IMR-90 (cell line): ENCODE measurements around the gene RSU1. TPM values are rescaled to one million over a fixed set of nuclear protein-coding genes. Genes with fewer than 3 reads are reported as not detected.

Source experiments
- ATAC-seq: fragments of 200-7000 bp; cut with Tn5 transposase; 2 replicates; pipeline ENCODE4 v1.9.1; 2020; ENCODE audit warnings: low read depth, mild to moderate bottlenecking, moderate library complexity
- BruUV-seq: library from RNA; stranded (reverse); fragments of 400-500 nt; replicated peaks from 2 replicates; lab custom pipeline; 2021; lab: Mats Ljungman, UMichigan
- CTCF ChIA-PET: fragments of 300-600 bp; formaldehyde crosslinking; extraction: SDS; loops from one replicate; lab custom pipeline; 2021; ENCODE audit warnings: antibody characterized with exemption; lab: Yijun Ruan, JAX
- POLR2A ChIA-PET: fragments of 300-600 bp; sonication (Branson Sonifier 250); formaldehyde crosslinking; loops from one replicate; lab custom pipeline; 2022; ENCODE audit warnings: antibody characterized with exemption; ENCODE audit not compliant: unreplicated experiment; lab: Charles Lee
- DNase-seq: peaks from one replicate; pipeline ENCODE4 v3.0.0; 2013
- H2AFZ ChIP-seq: replicated peaks from 2 replicates; pipeline ENCODE3; 2013; ENCODE audit warnings: low read length, mild to moderate bottlenecking; ENCODE audit not compliant: poor library complexity
- H2AK5ac ChIP-seq: 2 replicates; pipeline ENCODE4 v1.6.1; 2013; ENCODE audit warnings: low read depth, low read length, inconsistent platforms
- H2AK9ac ChIP-seq: replicated peaks from 2 replicates; pipeline ENCODE3; 2013; ENCODE audit warnings: mild to moderate bottlenecking, low read depth, low read length, moderate library complexity; ENCODE audit not compliant: poor library complexity
- H2BK120ac ChIP-seq: 2 replicates; pipeline ENCODE4 v1.6.1; 2013; ENCODE audit warnings: low read depth, low read length, inconsistent platforms
- H2BK15ac ChIP-seq: 3 replicates; pipeline ENCODE4 v1.6.1; 2013; ENCODE audit warnings: low read depth, low read length, inconsistent platforms
- H2BK20ac ChIP-seq: 2 replicates; pipeline ENCODE4 v1.6.1; 2013; ENCODE audit warnings: low read depth, mild to moderate bottlenecking, inconsistent platforms, low read length, moderate library complexity
- H2BK5ac ChIP-seq: 2 replicates; pipeline ENCODE4 v1.6.1; 2013; ENCODE audit warnings: mild to moderate bottlenecking, low read depth, low read length, inconsistent platforms; ENCODE audit not compliant: poor library complexity, severe bottlenecking
- H3K14ac ChIP-seq: replicated peaks from 2 replicates; pipeline ENCODE4 v1.6.1; 2013; ENCODE audit warnings: low read depth, low read length, inconsistent platforms
- H3K18ac ChIP-seq: 2 replicates; pipeline ENCODE4 v1.6.1; 2013; ENCODE audit warnings: low read depth, low read length, control low read depth
- H3K23ac ChIP-seq: 2 replicates; pipeline ENCODE4 v1.6.1; 2013; ENCODE audit warnings: low read depth, low read length, inconsistent platforms
- H3K27ac ChIP-seq: 2 replicates; pipeline ENCODE4 v1.5.1; 2013; ENCODE audit warnings: mild to moderate bottlenecking, control low read depth, low read length; ENCODE audit not compliant: insufficient read depth
- H3K27me3 ChIP-seq: 2 replicates; pipeline ENCODE4 v1.6.1; 2013; ENCODE audit warnings: low read length; ENCODE audit not compliant: control insufficient read depth, insufficient read depth
- H3K36me3 ChIP-seq: 2 replicates; pipeline ENCODE4 v1.6.1; 2013; ENCODE audit warnings: low read length, mixed read lengths; ENCODE audit not compliant: control insufficient read depth, insufficient read depth
- H3K4ac ChIP-seq: 2 replicates; pipeline ENCODE4 v1.6.1; 2013; ENCODE audit warnings: low read depth, low read length, inconsistent platforms
- H3K4me1 ChIP-seq: 2 replicates; pipeline ENCODE4 v1.6.1; 2013; ENCODE audit warnings: low read length, mixed read lengths; ENCODE audit not compliant: control insufficient read depth, insufficient read depth
- H3K4me2 ChIP-seq: 2 replicates; pipeline ENCODE4 v1.6.1; 2013; ENCODE audit warnings: low read depth, mild to moderate bottlenecking, control low read depth, low read length, moderate library complexity
- H3K4me3 ChIP-seq: 2 replicates; pipeline ENCODE4 v1.5.1; 2013; ENCODE audit warnings: low read depth, mild to moderate bottlenecking, control low read depth, low read length, moderate library complexity; ENCODE audit not compliant: insufficient read depth
- H3K56ac ChIP-seq: 2 replicates; pipeline ENCODE4 v1.6.1; 2013; ENCODE audit warnings: low read length, inconsistent platforms; ENCODE audit not compliant: insufficient read depth; ENCODE audit errors: extremely low read depth
- H3K79me1 ChIP-seq, 2 experiments: 2 replicates each; pipeline ENCODE4 v1.6.1; 2013; ENCODE audit warnings: low read length in 2 of 2, inconsistent platforms in 1 of 2, low read depth in 1 of 2
- H3K9ac ChIP-seq: 2 replicates; pipeline ENCODE4 v1.6.1; 2013; ENCODE audit warnings: low read depth, low read length, control low read depth
- H3K9me1 ChIP-seq: 2 replicates; pipeline ENCODE4 v1.6.1; 2013; ENCODE audit warnings: low read length, inconsistent platforms; ENCODE audit not compliant: insufficient read depth
- H3K9me3 ChIP-seq: 2 replicates; pipeline ENCODE4 v1.6.1; 2013; ENCODE audit warnings: low read length; ENCODE audit not compliant: control insufficient read depth, insufficient read depth
- H4K20me1 ChIP-seq: 2 replicates; pipeline ENCODE4 v1.6.1; 2013; ENCODE audit warnings: low read length, inconsistent platforms; ENCODE audit not compliant: insufficient read depth
- H4K5ac ChIP-seq: 2 replicates; pipeline ENCODE4 v1.6.1; 2013; ENCODE audit warnings: mild to moderate bottlenecking, low read depth, low read length, control low read depth
- H4K8ac ChIP-seq, 2 experiments: 2 replicates each; pipeline ENCODE4 v1.6.1; 2013; ENCODE audit warnings: low read depth in 2 of 2, low read length in 2 of 2, control low read depth in 1 of 2, inconsistent platforms in 1 of 2
- H4K91ac ChIP-seq: 2 replicates; pipeline ENCODE4 v1.6.1; 2013; ENCODE audit warnings: low read depth, low read length, inconsistent platforms; ENCODE audit not compliant: insufficient read depth
- CTCF ChIP-seq: conservative IDR thresholded peaks from 2 replicates; pipeline ENCODE4 v1.5.1; 2012; ENCODE audit warnings: mild to moderate bottlenecking, low read depth, low read length, improper control_type of control experiment
- ELK1 ChIP-seq: fragments of 150-350 bp; IDR thresholded peaks from 2 replicates; pipeline ENCODE4 v1.6.1; 2016; ENCODE audit warnings: low read depth, mild to moderate bottlenecking, low read length, moderate library complexity, borderline replicate concordance
- MAFK ChIP-seq: IDR thresholded peaks from 2 replicates; pipeline ENCODE4 v1.6.1; 2012; ENCODE audit warnings: low read depth, low read length, improper control_type of control experiment
- MAZ ChIP-seq: IDR thresholded peaks from 2 replicates; pipeline ENCODE4 v1.6.1; 2012; ENCODE audit warnings: low read depth, mild to moderate bottlenecking, low read length, improper control_type of control experiment, moderate library complexity, borderline replicate concordance
- MXI1 ChIP-seq: IDR thresholded peaks from 2 replicates; pipeline ENCODE4 v1.6.1; 2012; ENCODE audit warnings: low read depth, mild to moderate bottlenecking, low read length, moderate library complexity, borderline replicate concordance
- NFE2L2 ChIP-seq: fragments of 150-350 bp; IDR thresholded peaks from 2 replicates; pipeline ENCODE4 v1.6.1; 2016; ENCODE audit warnings: low read depth, mild to moderate bottlenecking, low read length
- POLR2A ChIP-seq: IDR thresholded peaks from 2 replicates; pipeline ENCODE4 v1.6.1; 2012; ENCODE audit warnings: mild to moderate bottlenecking, low read depth, low read length
- RAD21 ChIP-seq: IDR thresholded peaks from 2 replicates; pipeline ENCODE4 v1.6.1; 2012; ENCODE audit warnings: low read length, improper control_type of control experiment
- SMC3 ChIP-seq: fragments of 150-350 bp; IDR thresholded peaks from 2 replicates; pipeline ENCODE4 v1.6.1; 2016; ENCODE audit warnings: low read depth, mild to moderate bottlenecking, antibody characterized with exemption, low read length, moderate library complexity
- whole genome bisulfite sequencing, 2 experiments: methylation state at CpG; one replicate each; pipeline versions ENCODE4 v1.1.5 to v1.1.7; 2013; ENCODE audit warnings: missing lambda C conversion rate in 2 of 2; ENCODE audit not compliant: insufficient read length in 1 of 2; ENCODE audit errors: extremely low coverage in 2 of 2; 5-methylcytosine and 5-hydroxymethylcytosine counted together
- dilution Hi-C: fragments of 300-500 bp; cut with HindIII; formaldehyde crosslinking; loops from one replicate; pipeline ENCODE4 v1.14.3; 2018; ENCODE audit warnings: low sequenced_read_pairs; ENCODE audit not compliant: unreplicated experiment
- in situ Hi-C: fragments of 300-500 bp; cut with MboI; formaldehyde crosslinking; loops from 3 replicates; pipeline ENCODE4 v1.14.3; 2019; ENCODE audit warnings: low sequenced_read_pairs, inconsistent platforms, mixed read lengths
- intact Hi-C: fragments of 100-400 bp; cut with micrococcal nuclease; formaldehyde crosslinking; loops from 2 replicates; pipeline ENCODE4 v1.10.0; 2022
- polyA plus RNA-seq, 3 experiments: library from polyadenylated mRNA; depleted of rRNA; stranded (reverse); fragments of >200 nt; gene quantifications; 2 replicates each; pipeline ENCODE4 v1.2.3, GENCODE V29; 2012; ENCODE audit warnings: low replicate concordance in 1 of 3
- total RNA-seq: library from RNA; depleted of rRNA; stranded (reverse); fragments of >200 nt; gene quantifications from 2 replicates; pipeline ENCODE4 v1.2.3, GENCODE V29; 2012

The RSU1 gene
- total and polyA plus RNA-seq, 2 of the 4 experiments (the other 2 are of a cell fraction) = 134 to 148 TPM

GRCh38 chr10:16686054-16686902 lies 130.9 kb downstream of the RSU1 start:
- Histone ChIP-seq H3K4me1 (no peaks in the 10 kb centered on the region), H3K14ac (no peak overlapping the region), H3K4me3 (no peak overlapping the region), H4K8ac (no peak overlapping the region), H3K79me1 (peaks cover 6 to 21% of the 10 kb centered on the region in 2 experiments; a peak in 2 of 4 replicates), H3K9ac (no peak overlapping the region), H3K4ac (no peak overlapping the region), H3K9me1 (no peaks in the 10 kb centered on the region; the same call in 1 of the 2 replicates), H2BK5ac (no peak overlapping the region), H4K91ac (no peak overlapping the region), H2AFZ (no peak overlapping the region), H3K56ac (no peak overlapping the region), H4K5ac (no peak overlapping the region), H3K18ac (no peak overlapping the region), H3K23ac (no peak overlapping the region), H3K27ac (no peak overlapping the region), H3K9me3 (no peaks in the 10 kb centered on the region), H3K4me2 (no peak overlapping the region), H2BK15ac (no peak overlapping the region), H3K36me3 (peaks cover 3% of the 10 kb centered on the region; the same call in 1 of the 2 replicates), H2AK5ac (no peak overlapping the region), H4K20me1 (no peaks in the 10 kb centered on the region), H2AK9ac (no peak overlapping the region), H2BK20ac (no peak overlapping the region), H3K27me3 (no peaks in the 10 kb centered on the region), H2BK120ac (no peak overlapping the region)
- TF ChIP-seq MXI1 (no peak), SMC3 (no peak), ELK1 (no peak), NFE2L2 (no peak), CTCF (no peak), RAD21 (no peak), POLR2A (no peak), MAZ (no peak), MAFK (no peak)
- in situ Hi-C loops (no loop called here), intact Hi-C loops (no loop called here), dilution Hi-C loops (no loop called here)
- ATAC-seq (no peak), DNase-seq (no peak)
- ChIA-PET CTCF (no interaction called here), POLR2A (no interaction called here)
- no CpG with 5 or more reads among the region's 2 CpGs for WGBS, 2 experiments
- BruUV-seq = no TSS peak
